Activated CD8-positive, alpha-beta memory T cell treated with anti-CD3 and anti-CD28 coated beads, Interleukin-2, amount 10 ng/mL, durations not matched to agents 7 days and 5 days (primary cell): ENCODE data around the gene TSC22D2. TPM values are rescaled to one million over a fixed set of nuclear protein-coding genes. Genes with fewer than 3 reads are reported as not detected.

ENCODE experiments used
- ATAC-seq: fragments of 150-1000 bp; cut with Tn5 transposase; one replicate; pipeline ENCODE4 v1.10.0; 2021; ENCODE audit warnings: moderate library complexity
- CTCF ChIA-PET: fragments of 350-600 bp; sonication (Branson Sonifier 250); formaldehyde crosslinking; loops from one replicate; lab custom pipeline; 2021; ENCODE audit warnings: antibody characterized with exemption; lab: Charles Lee
- DNase-seq: peaks from one replicate; pipeline ENCODE4 v3.0.0-alpha.2; 2020
- H3K27ac Mint-ChIP-seq: one replicate; pipeline ENCODE4 v1.8.0; 2021; ENCODE audit warnings: mild to moderate bottlenecking, mixed read lengths
- H3K27me3 Mint-ChIP-seq: one replicate; pipeline ENCODE4 v1.8.0; 2021; ENCODE audit warnings: mixed read lengths
- H3K36me3 Mint-ChIP-seq: one replicate; pipeline ENCODE4 v1.8.0; 2021; ENCODE audit warnings: mild to moderate bottlenecking, mixed read lengths
- H3K4me1 Mint-ChIP-seq: one replicate; pipeline ENCODE4 v1.8.0; 2021; ENCODE audit warnings: mixed read lengths
- H3K4me3 Mint-ChIP-seq: one replicate; pipeline ENCODE4 v1.8.0; 2021; ENCODE audit warnings: mild to moderate bottlenecking, moderate library complexity, mixed read lengths
- H3K9me3 Mint-ChIP-seq: one replicate; pipeline ENCODE4 v1.8.0; 2022; ENCODE audit warnings: low read depth, mixed read lengths
- total RNA-seq, 2 experiments: library from RNA; stranded (reverse); gene quantifications; one replicate each; pipeline ENCODE4 v1.2.3, GENCODE V29; 2021

Gene TSC22D2
- total RNA-seq, 2 experiments from 2014 or later = 8.5 to 10.0 TPM

- peaks cover 41% of the 10 kb centered on the region for H3K4me1 Mint-ChIP-seq
- no peak for ATAC-seq
- CTCF ChIA-PET = interaction anchor here (0.8 to 2.6 kb wide), 4 partner anchors 26 to 674 kb away, joined by 3 to 17 read pairs (median 4); partner anchors contain the start of gene MED12L
Measured at GRCh38 chr3:150411106-150411460, 3.0 kb downstream of the TSC22D2 start.

DNA sequence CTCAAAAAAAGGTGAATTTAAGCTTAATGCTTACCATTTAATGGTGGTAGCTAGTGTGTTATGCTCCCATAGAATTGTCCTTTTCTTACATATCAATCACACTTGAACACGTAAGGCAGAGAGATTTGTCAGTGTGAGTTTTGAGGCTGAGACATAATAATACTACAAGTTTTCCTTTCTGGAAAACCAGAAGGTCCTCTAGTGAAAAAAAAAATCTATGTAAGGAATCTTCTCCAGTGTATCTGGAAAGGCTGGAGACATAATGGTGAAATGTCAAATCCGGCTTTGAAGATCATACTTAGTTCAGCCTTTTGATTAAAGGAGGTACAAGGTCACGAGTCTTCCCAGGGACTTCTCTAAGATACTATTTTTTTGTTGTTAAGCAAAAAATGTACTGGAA is 3.4 kb downstream of the TSC22D2 start:
- H3K9me3 Mint-ChIP-seq = no peaks in the 10 kb centered on the region
- H3K27me3 Mint-ChIP-seq = peaks cover 4% of the 10 kb centered on the region
- H3K4me3 Mint-ChIP-seq = peak overlapping the region; percentile 91
- H3K27ac Mint-ChIP-seq = peak overlapping the region; percentile 50
- no peak for ATAC-seq
- CTCF ChIA-PET = interaction anchor here (0.8 to 2.6 kb wide), 4 partner anchors 27 to 674 kb away, joined by 3 to 17 read pairs (median 4); partner anchors contain the start of gene MED12L
- H3K4me1 Mint-ChIP-seq = peaks cover 41% of the 10 kb centered on the region
- DNase-seq = no peak
- peaks cover 14% of the 10 kb centered on the region for H3K36me3 Mint-ChIP-seq

More at GRCh38 chr3:150411106-150411460, 3.0 kb downstream of the TSC22D2 start:
- Mint-ChIP-seq H3K27ac (peak overlapping the region; percentile 71), H3K4me3 (peak overlapping the region; percentile 91), H3K9me3 (no peaks in the 10 kb centered on the region), H3K27me3 (peaks cover 4% of the 10 kb centered on the region), H3K36me3 (peaks cover 14% of the 10 kb centered on the region)
- no peak for DNase-seq

DNA sequence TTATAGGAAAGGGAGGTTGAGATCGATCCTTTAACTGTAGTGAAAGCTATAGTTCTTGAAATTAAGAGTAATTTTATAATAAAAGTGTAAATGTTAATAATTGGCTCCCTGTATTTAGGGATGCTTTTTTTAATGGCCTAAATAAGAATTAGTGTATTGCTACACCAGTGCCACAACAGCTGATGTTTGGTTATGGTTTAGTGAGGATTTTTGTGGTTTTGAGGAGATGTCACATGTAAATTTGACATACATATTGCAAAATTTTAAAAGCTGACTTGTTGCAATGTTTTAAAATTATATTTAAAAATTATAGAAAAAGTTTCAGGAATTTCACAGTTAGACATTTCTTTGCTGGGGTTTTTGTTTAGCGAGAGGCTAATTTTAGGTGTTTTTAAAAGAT is 3.9 kb downstream of the TSC22D2 start:
- Mint-ChIP-seq H3K27ac (peak overlapping the region; percentile 58), H3K36me3 (peaks cover 14% of the 10 kb centered on the region), H3K27me3 (peaks cover 4% of the 10 kb centered on the region), H3K4me1 (peaks cover 41% of the 10 kb centered on the region), H3K9me3 (no peaks in the 10 kb centered on the region), H3K4me3 (peak overlapping the region; percentile 91)
- DNase-seq (no peak), ATAC-seq (no peak)
- CTCF ChIA-PET = interaction anchor here (0.6 to 2.6 kb wide), 4 partner anchors 27 to 84 kb away, joined by 3 to 17 read pairs (median 4); no protein-coding TSS in a partner anchor

DNA sequence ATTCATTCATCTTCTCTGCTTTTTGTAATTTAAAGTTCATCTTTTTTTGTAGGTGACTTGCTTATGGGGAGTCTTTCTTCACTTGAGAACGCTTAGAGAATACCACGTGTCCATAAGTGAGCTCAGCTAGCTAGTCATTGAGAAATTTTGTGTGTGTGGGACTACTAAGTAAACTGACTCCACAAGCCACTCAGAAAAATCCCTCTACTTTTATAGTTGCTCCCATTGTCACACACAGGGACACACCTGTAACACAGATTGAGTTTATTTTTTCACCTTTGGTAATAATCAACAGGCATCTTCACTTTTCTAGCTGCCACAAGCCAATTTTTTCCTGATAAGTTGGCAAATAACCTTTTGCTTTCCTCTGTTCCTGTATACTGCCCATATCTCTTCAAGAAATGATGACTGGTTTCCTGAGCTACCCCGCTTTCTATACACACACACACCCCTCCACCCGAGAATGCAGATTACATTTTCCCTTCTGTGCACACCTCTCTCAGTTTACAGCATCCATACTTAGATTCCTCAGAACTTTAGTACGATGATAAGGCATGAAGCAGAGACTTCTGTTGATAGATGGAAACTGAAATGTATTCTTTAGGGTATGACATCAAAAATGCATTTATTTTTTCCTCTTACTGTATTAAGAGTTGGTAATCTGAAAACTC is 4.6 kb downstream of the TSC22D2 start:
- peaks cover 1% of the 10 kb centered on the region for H3K27me3 Mint-ChIP-seq
- H3K4me3 Mint-ChIP-seq = peak overlapping the region; percentile 91
- no peaks in the 10 kb centered on the region for H3K9me3 Mint-ChIP-seq
- H3K4me1 Mint-ChIP-seq = peaks cover 34% of the 10 kb centered on the region
- peak; percentile 41 for DNase-seq
- H3K36me3 Mint-ChIP-seq = peaks cover 17% of the 10 kb centered on the region
- ATAC-seq = no peak
- H3K27ac Mint-ChIP-seq = peak overlapping the region; percentile 58
- CTCF ChIA-PET = interaction anchor here (0.6 to 1.9 kb wide), 3 partner anchors 28 to 81 kb away, joined by 3 to 4 read pairs (median 3); no protein-coding TSS in a partner anchor

GRCh38 chr3:150414258-150414657 is 6.2 kb downstream of the TSC22D2 start:
- no peak for ATAC-seq
- DNase-seq = no peak
- Mint-ChIP-seq H3K27ac (no peak overlapping the region), H3K27me3 (no peaks in the 10 kb centered on the region), H3K4me1 (peaks cover 42% of the 10 kb centered on the region), H3K4me3 (peak overlapping the region; percentile 27), H3K9me3 (no peaks in the 10 kb centered on the region), H3K36me3 (peaks cover 20% of the 10 kb centered on the region)
- CTCF ChIA-PET = no interaction called here

DNA sequence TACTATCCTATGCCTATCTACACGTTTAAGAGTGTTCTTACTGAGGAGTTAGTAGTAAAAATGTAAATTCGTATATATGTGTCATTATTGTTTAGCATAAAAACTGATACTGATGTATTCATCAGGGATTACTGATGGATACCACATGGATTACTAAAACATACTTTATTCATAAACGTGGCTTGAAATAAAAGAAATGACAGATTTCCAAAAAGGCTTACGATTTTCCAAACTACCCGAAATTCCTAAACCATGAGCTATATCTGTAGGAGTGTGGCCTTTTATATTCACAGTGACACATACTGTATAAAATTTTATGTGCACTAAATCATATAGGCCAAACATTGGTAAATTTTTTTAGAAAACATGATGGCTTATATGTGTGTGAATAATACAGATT is 6.9 kb downstream of the TSC22D2 start:
- no peaks in the 10 kb centered on the region for H3K9me3 Mint-ChIP-seq
- H3K27me3 Mint-ChIP-seq = no peaks in the 10 kb centered on the region
- peaks cover 22% of the 10 kb centered on the region for H3K36me3 Mint-ChIP-seq
- DNase-seq (no peak), ATAC-seq (no peak)
- no peak overlapping the region for H3K27ac Mint-ChIP-seq
- no peak overlapping the region for H3K4me3 Mint-ChIP-seq
- CTCF ChIA-PET = no interaction called here
- peaks cover 46% of the 10 kb centered on the region for H3K4me1 Mint-ChIP-seq

- DNase-seq (no peak), ATAC-seq (no peak)
- Mint-ChIP-seq H3K4me3 (no peak overlapping the region), H3K4me1 (peaks cover 23% of the 10 kb centered on the region), H3K27me3 (no peaks in the 10 kb centered on the region), H3K9me3 (no peaks in the 10 kb centered on the region), H3K36me3 (peaks cover 19% of the 10 kb centered on the region), H3K27ac (no peak overlapping the region)
- CTCF ChIA-PET = no interaction called here
Measured at GRCh38 chr3:150419076-150419868, 11.2 kb downstream of the TSC22D2 start.

GRCh38 chr3:150419959-150420358 is 11.9 kb downstream of the TSC22D2 start:
- no peak for DNase-seq
- peaks cover 19% of the 10 kb centered on the region for H3K36me3 Mint-ChIP-seq
- CTCF ChIA-PET = no interaction called here
- no peaks in the 10 kb centered on the region for H3K27me3 Mint-ChIP-seq
- H3K4me3 Mint-ChIP-seq = no peak overlapping the region
- no peaks in the 10 kb centered on the region for H3K9me3 Mint-ChIP-seq
- no peak overlapping the region for H3K27ac Mint-ChIP-seq
- peaks cover 17% of the 10 kb centered on the region for H3K4me1 Mint-ChIP-seq
- ATAC-seq = no peak

GRCh38 chr3:150421256-150421655 is 13.2 kb downstream of the TSC22D2 start:
- Mint-ChIP-seq H3K4me3 (no peak overlapping the region), H3K36me3 (peaks cover 16% of the 10 kb centered on the region), H3K4me1 (peaks cover 15% of the 10 kb centered on the region), H3K9me3 (no peaks in the 10 kb centered on the region), H3K27me3 (no peaks in the 10 kb centered on the region), H3K27ac (no peak overlapping the region)
- no peak for DNase-seq
- no peak for ATAC-seq
- CTCF ChIA-PET = no interaction called here

DNA sequence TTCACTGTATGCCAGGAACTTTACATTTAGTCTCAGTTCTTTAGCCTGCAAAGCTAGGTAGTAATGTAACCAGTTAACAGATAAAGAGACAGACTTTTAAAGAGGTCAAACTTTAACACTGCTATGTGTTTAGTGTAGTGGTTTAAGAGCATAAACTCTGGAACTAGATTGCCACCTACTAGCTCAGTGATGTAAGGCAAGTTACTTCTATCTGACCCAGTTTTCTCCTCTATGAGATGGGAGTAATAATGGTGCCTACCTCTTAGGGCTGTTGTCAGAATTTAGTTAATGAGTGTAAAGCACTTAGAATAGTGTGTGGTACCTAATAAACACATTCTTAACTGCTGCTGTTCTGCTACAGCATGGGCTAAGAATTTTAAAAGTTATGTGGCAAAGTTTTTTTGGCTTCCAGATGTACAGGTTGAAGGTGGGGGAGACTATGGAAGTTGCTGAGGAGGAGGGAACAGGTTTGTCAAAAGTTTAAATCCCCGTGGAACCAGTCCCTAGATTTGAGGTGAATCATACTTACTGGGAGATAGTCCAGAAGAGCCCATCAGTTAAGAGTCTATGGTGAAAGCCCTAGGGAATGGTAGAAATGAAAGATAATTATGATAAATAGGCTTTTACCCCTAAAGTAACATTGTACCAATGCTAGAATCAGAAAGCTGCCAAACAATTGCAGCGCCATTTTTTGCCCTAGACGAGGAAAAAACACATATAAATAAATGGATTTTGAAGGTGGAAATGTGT is 13.9 kb downstream of the TSC22D2 start:
- peaks cover 15% of the 10 kb centered on the region for H3K4me1 Mint-ChIP-seq
- ATAC-seq (no peak), DNase-seq (no peak)
- H3K4me3 Mint-ChIP-seq = no peak overlapping the region
- no peaks in the 10 kb centered on the region for H3K9me3 Mint-ChIP-seq
- CTCF ChIA-PET = no interaction called here
- no peaks in the 10 kb centered on the region for H3K27me3 Mint-ChIP-seq
- H3K27ac Mint-ChIP-seq = no peak overlapping the region
- peaks cover 18% of the 10 kb centered on the region for H3K36me3 Mint-ChIP-seq

- CTCF ChIA-PET = no interaction called here
- no peaks in the 10 kb centered on the region for H3K9me3 Mint-ChIP-seq
- no peaks in the 10 kb centered on the region for H3K27me3 Mint-ChIP-seq
- ATAC-seq (no peak), DNase-seq (no peak)
- peaks cover 14% of the 10 kb centered on the region for H3K4me1 Mint-ChIP-seq
- H3K27ac Mint-ChIP-seq = no peak overlapping the region
- H3K36me3 Mint-ChIP-seq = peaks cover 12% of the 10 kb centered on the region
- no peak overlapping the region for H3K4me3 Mint-ChIP-seq
Measured at GRCh38 chr3:150422907-150423306, 14.8 kb downstream of the TSC22D2 start.

GRCh38 chr3:150423761-150424160 is 15.7 kb downstream of the TSC22D2 start:
- Mint-ChIP-seq H3K9me3 (no peaks in the 10 kb centered on the region), H3K27ac (no peak overlapping the region), H3K4me3 (no peak overlapping the region), H3K4me1 (peaks cover 9% of the 10 kb centered on the region), H3K27me3 (no peaks in the 10 kb centered on the region), H3K36me3 (peaks cover 9% of the 10 kb centered on the region)
- no peak for DNase-seq
- no peak for ATAC-seq
- CTCF ChIA-PET = interaction anchor here (0.7 to 1.1 kb wide), 2 partner anchors 11 to 46 kb away, joined by 3 to 4 read pairs; no protein-coding TSS in a partner anchor

- CTCF ChIA-PET = no interaction called here
- Mint-ChIP-seq H3K27me3 (no peaks in the 10 kb centered on the region), H3K4me1 (no peaks in the 10 kb centered on the region), H3K9me3 (no peaks in the 10 kb centered on the region), H3K27ac (no peak overlapping the region), H3K4me3 (no peak overlapping the region), H3K36me3 (peaks cover 13% of the 10 kb centered on the region)
- ATAC-seq (no peak), DNase-seq (no peak)
Measured at GRCh38 chr3:150426292-150426691, 18.2 kb downstream of the TSC22D2 start.
